OCI-LY1 (cell line): ENCODE results near the gene MEIOB.

ENCODE experiments used
- H2AFZ ChIP-seq: fragments of 200-600 bp; sonication (generic), shearing (Covaris generic); 2 replicates; pipeline ENCODE4 v1.6.0; 2014; ENCODE audit warnings: antibody characterized with exemption, mild to moderate bottlenecking, low read length
- H3F3A ChIP-seq: fragments of 200-600 bp; sonication (generic), shearing (Covaris generic); 2 replicates; pipeline ENCODE4 v1.6.0; 2014; ENCODE audit warnings: mild to moderate bottlenecking, antibody characterized with exemption, low read length, moderate library complexity; ENCODE audit not compliant: insufficient read depth
- H3K27ac ChIP-seq: fragments of 200-600 bp; sonication (generic); 2 replicates; pipeline ENCODE4 v1.5.1; 2014; ENCODE audit warnings: low read length, mixed run types, mild to moderate bottlenecking, low read depth; ENCODE audit not compliant: poor library complexity, severe bottlenecking
- H3K27me3 ChIP-seq: fragments of 200-600 bp; sonication (generic); 2 replicates; pipeline ENCODE4 v1.6.0; 2014; ENCODE audit warnings: antibody characterized with exemption, mild to moderate bottlenecking, low read length, moderate library complexity; ENCODE audit not compliant: insufficient read depth
- H3K36me3 ChIP-seq: fragments of 200-600 bp; sonication (generic); 2 replicates; pipeline ENCODE4 v1.6.1; 2014; ENCODE audit warnings: mild to moderate bottlenecking, antibody characterized with exemption, low read length, moderate library complexity, mixed read lengths; ENCODE audit not compliant: insufficient read depth
- H3K4me1 ChIP-seq: fragments of 200-600 bp; sonication (generic); 2 replicates; pipeline ENCODE4 v1.5.1; 2014; ENCODE audit warnings: mild to moderate bottlenecking, low read length, moderate library complexity; ENCODE audit not compliant: insufficient read depth, severe bottlenecking
- H3K4me2 ChIP-seq: fragments of 200-600 bp; sonication (generic), shearing (Covaris generic); 2 replicates; pipeline ENCODE4 v1.6.1; 2014; ENCODE audit warnings: low read length
- H3K4me3 ChIP-seq: fragments of 200-600 bp; sonication (generic); 2 replicates; pipeline ENCODE4 v1.5.1; 2014; ENCODE audit warnings: low read length, low read depth, mild to moderate bottlenecking, mixed read lengths; ENCODE audit not compliant: poor library complexity, severe bottlenecking
- H3K79me2 ChIP-seq: fragments of 200-600 bp; shearing (Covaris generic); 2 replicates; pipeline ENCODE4 v1.6.1; 2016; ENCODE audit warnings: mixed run types, low read length, mixed read lengths; ENCODE audit not compliant: insufficient read depth
- H3K9ac ChIP-seq: fragments of 200-600 bp; sonication (generic), shearing (Covaris generic); 2 replicates; pipeline ENCODE4 v1.6.1; 2014; ENCODE audit warnings: mild to moderate bottlenecking, low read length, mixed read lengths
- H3K9me2 ChIP-seq: fragments of 200-600 bp; sonication (generic), shearing (Covaris generic); 2 replicates; pipeline ENCODE4 v1.6.1; 2014; ENCODE audit warnings: low read depth, mild to moderate bottlenecking, low read length, mixed read lengths
- H3K9me3 ChIP-seq: fragments of 200-600 bp; shearing (Covaris generic); 2 replicates; pipeline ENCODE4 v1.6.1; 2014; ENCODE audit warnings: low read length, mixed read lengths
- H4K20me1 ChIP-seq: fragments of 200-600 bp; sonication (generic), shearing (Covaris generic); 2 replicates; pipeline ENCODE4 v1.6.0; 2016; ENCODE audit warnings: mild to moderate bottlenecking, low read length; ENCODE audit not compliant: insufficient read depth
- EZH2 ChIP-seq: fragments of 200-600 bp; sonication (generic), shearing (Covaris generic); IDR thresholded peaks from 2 replicates; pipeline ENCODE4 v1.8.0; 2017; ENCODE audit warnings: borderline replicate concordance, mixed run types, mild to moderate bottlenecking, antibody characterized with exemption, low read length, moderate library complexity, mixed read lengths
- TF ChIP-seq, protein P1 (sequence below): fragments of 200-600 bp; sonication (generic), shearing (Covaris generic); IDR thresholded peaks from 2 replicates; pipeline ENCODE4 v1.5.1; 2017; ENCODE audit warnings: mild to moderate bottlenecking, antibody characterized with exemption, low read length, moderate library complexity, mixed read lengths

The MEIOB gene

GRCh38 chr16:1794221-1794871, 77.6 kb downstream of the MEIOB start:
- Histone ChIP-seq H3K4me2 (no peak overlapping the region), H4K20me1 (no peaks in the 10 kb centered on the region), H3K27me3 (no peaks in the 10 kb centered on the region), H2AFZ (no peak overlapping the region), H3K36me3 (peaks cover 8% of the 10 kb centered on the region), H3K9me2 (no peaks in the 10 kb centered on the region), H3K27ac (no peak overlapping the region), H3F3A (no peaks in the 10 kb centered on the region), H3K79me2 (no peaks in the 10 kb centered on the region), H3K9me3 (peaks cover 3% of the 10 kb centered on the region; the same call in 1 of the 2 replicates), H3K4me3 (no peak overlapping the region), H3K9ac (no peak overlapping the region), H3K4me1 (no peaks in the 10 kb centered on the region)
- no peak for TF ChIP-seq EZH2
- TF ChIP-seq, protein P1, sequence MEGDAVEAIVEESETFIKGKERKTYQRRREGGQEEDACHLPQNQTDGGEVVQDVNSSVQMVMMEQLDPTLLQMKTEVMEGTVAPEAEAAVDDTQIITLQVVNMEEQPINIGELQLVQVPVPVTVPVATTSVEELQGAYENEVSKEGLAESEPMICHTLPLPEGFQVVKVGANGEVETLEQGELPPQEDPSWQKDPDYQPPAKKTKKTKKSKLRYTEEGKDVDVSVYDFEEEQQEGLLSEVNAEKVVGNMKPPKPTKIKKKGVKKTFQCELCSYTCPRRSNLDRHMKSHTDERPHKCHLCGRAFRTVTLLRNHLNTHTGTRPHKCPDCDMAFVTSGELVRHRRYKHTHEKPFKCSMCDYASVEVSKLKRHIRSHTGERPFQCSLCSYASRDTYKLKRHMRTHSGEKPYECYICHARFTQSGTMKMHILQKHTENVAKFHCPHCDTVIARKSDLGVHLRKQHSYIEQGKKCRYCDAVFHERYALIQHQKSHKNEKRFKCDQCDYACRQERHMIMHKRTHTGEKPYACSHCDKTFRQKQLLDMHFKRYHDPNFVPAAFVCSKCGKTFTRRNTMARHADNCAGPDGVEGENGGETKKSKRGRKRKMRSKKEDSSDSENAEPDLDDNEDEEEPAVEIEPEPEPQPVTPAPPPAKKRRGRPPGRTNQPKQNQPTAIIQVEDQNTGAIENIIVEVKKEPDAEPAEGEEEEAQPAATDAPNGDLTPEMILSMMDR: no peak

- no peaks in the 10 kb centered on the region for H3K79me2 ChIP-seq
- H3K4me1 ChIP-seq: no peaks in the 10 kb centered on the region
- H3K9me3 ChIP-seq: peaks cover 3% of the 10 kb centered on the region; the same call in 1 of the 2 replicates
- no peak within 1 kb of the TSS for H2AFZ ChIP-seq
- no peak within 1 kb of the TSS for H3K4me2 ChIP-seq
- H3K9ac ChIP-seq: no peak within 1 kb of the TSS
- TF ChIP-seq, protein P1: no peak
- no peak for TF ChIP-seq EZH2
- peaks cover 9% of the 10 kb centered on the region for H3K36me3 ChIP-seq
- no peak within 1 kb of the TSS for H3K4me3 ChIP-seq
- H3K27me3 ChIP-seq: no peaks in the 10 kb centered on the region
- H3K27ac ChIP-seq: no peak within 1 kb of the TSS
- no peaks in the 10 kb centered on the region for H3F3A ChIP-seq
- no peaks in the 10 kb centered on the region for H4K20me1 ChIP-seq
- H3K9me2 ChIP-seq: no peaks in the 10 kb centered on the region
Observed at GRCh38 chr16:1793578-1794220, 78.3 kb downstream of the MEIOB start, which contains the start of gene IGFALS. Gene IGFALS (minus strand): TSS chr16:1793705. CDS start chr16:1793652, 53 bp downstream.

DNA sequence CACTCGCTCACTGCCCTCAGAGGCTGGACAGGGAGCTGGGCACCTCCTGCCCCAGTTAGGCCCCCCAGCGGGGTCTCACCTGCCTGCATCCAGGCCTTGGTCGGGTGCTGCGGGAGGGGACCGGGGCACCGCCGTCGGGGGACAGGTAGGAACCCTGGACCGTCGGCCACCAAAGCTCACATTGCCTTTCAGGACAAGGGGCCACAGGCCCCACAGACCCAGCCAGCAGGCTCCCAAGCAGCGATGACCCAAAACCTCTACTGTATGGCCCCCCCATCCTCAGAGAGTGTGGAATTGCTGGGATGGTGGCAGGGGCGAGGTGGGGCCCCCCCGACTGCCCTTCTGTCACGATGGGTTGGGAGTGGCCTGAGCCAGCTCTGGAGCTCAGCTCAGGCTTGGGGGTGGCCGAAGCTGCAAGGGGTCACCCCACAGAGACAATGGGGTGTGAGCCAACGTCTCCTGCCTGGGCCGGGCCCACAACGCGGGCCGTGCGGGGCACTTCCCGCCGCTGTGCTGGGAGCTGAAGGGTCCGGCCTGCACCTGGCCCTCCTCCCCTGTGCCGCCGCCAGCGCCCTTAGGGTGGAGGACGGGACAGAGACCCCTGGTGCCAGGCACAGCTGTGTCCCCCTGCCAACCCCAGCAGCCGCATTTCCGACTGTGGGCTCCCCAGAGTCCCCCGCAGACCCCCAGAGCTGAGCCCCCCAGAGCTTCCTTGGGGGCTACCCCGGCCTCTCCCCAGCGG, 79.0 kb downstream of the MEIOB start:
- Histone ChIP-seq H2AFZ (no peak overlapping the region), H3K9me2 (no peaks in the 10 kb centered on the region), H3F3A (no peaks in the 10 kb centered on the region), H3K4me3 (no peak overlapping the region), H3K27ac (no peak overlapping the region), H3K4me2 (no peak overlapping the region), H3K4me1 (no peaks in the 10 kb centered on the region), H3K9ac (no peak overlapping the region), H3K27me3 (no peaks in the 10 kb centered on the region), H3K36me3 (peaks cover 15% of the 10 kb centered on the region), H3K79me2 (no peaks in the 10 kb centered on the region), H3K9me3 (peaks cover 2% of the 10 kb centered on the region; the same call in 1 of the 2 replicates), H4K20me1 (no peaks in the 10 kb centered on the region)
- TF ChIP-seq, protein P1: no peak
- no peak for TF ChIP-seq EZH2
